ENCODE results near the gene AK3.
"Not testable (repeated sequence)": the region's sequence is repeated elsewhere in the genome, so short reads cannot be mapped to it uniquely, and the experiment has no call there.

AK3 gene

DNA sequence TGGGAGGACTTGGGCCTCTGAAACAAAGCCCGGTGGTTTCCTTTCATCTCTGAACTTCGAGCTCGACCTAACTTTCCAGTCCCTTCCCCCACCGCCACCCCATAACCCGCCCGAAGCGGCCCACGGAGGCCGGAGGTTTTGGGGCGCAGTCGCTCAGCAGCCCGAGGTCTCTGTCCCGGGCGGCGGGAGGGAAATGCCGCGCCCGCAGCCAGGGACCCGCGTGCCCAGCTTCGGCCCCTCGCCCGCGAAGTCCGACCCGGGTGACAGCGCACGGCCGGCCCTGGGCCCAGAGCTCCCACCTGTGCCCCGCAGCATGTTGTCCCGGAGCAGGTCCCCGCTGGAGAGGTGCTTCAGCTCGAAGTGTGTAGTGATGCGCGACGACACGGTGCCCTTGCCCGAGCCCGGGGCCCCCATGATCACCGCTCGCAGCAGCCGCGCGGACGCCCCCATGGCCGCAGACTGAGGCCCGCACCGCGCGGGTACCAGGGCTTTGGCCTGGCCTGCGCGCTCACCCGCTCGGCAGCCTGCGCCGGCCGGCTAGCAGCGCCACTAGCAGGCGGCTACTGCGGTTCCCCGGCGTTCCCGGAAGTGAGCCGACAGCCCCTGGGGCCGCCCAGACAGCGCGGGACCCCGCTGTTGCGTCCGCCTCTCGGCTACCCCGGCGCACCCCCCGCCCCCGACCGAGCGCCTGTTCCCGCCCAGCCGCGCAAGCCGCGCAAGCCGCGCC, at the start of gene AK3:
Gene AK3 (minus strand): TSS at position 565 of the 727 bp plus-strand sequence. CDS start 115 bp downstream, at position 450.
- Histone ChIP-seq H3K27me3 (ENCODE audit: control insufficient read depth, insufficient read depth, low read length) (no peaks in the 10 kb centered on the region), H3K36me3 (ENCODE audit: control insufficient read depth, insufficient read depth, low read length) (no peaks in the 10 kb centered on the region), H3K4me3 (ENCODE audit: low read depth, low read length) (peak within 1 kb of the TSS; percentile 73), H3K4me1 (ENCODE audit: control insufficient read depth, insufficient read depth, low read length) (peaks cover 10% of the 10 kb centered on the region), H3K9me3 (ENCODE audit: control insufficient read depth, insufficient read depth, low read length) (no peaks in the 10 kb centered on the region), H3K9ac (ENCODE audit: low read depth, low read length) (peak within 1 kb of the TSS; percentile 77)

DNA sequence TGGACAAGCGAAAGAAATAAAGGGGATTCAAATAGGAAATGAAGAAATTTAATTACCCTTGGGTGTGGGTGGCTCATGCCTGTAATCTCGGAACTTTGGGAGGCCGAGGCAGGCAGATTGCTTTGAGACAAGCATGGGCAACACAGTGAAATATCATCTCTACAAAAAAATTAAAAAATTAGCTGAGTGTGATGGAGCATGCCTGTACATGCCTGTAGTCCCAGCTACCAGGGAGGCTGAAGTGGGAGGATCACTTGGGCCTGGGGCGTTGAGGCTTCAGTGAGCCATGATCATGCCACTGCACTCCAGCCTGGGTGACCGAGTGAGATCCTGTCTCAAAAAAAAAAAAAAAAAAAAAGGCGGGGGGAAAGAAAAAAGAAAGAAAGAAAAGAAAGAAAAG, 47.7 kb upstream of the AK3 start:
- Histone ChIP-seq H3K4me3 (ENCODE audit: low read depth, low read length) (no peak overlapping the region), H3K36me3 (ENCODE audit: control insufficient read depth, insufficient read depth, low read length) (no peaks in the 10 kb centered on the region), H3K27me3 (ENCODE audit: control insufficient read depth, insufficient read depth, low read length) (no peaks in the 10 kb centered on the region), H3K9ac (ENCODE audit: low read depth, low read length) (no peak overlapping the region), H3K4me1 (ENCODE audit: control insufficient read depth, insufficient read depth, low read length) (no peaks in the 10 kb centered on the region), H3K9me3 (ENCODE audit: control insufficient read depth, insufficient read depth, low read length) (no peaks in the 10 kb centered on the region)

DNA sequence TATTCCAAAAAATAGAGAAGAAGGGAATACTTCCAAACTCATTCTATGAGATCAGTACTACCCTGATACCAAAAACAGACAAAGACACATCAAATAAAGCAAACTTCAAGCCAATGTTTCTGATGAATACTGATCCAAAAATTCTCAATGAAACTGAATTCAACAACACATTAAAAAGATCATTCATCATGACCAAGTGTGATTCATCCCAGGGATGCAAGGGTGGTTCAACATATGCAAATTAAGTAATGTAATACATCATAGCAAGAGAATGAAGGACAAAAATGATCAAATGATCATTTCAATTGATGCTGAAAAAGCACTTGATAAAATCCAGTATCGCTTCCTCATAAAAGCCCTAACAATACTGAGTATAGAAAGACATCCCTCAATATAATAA, 46.9 kb upstream of the AK3 start:
- Histone ChIP-seq H3K9ac (ENCODE audit: low read depth, low read length) (no peak overlapping the region), H3K27me3 (ENCODE audit: control insufficient read depth, insufficient read depth, low read length) (no peaks in the 10 kb centered on the region), H3K4me1 (ENCODE audit: control insufficient read depth, insufficient read depth, low read length) (no peaks in the 10 kb centered on the region), H3K9me3 (ENCODE audit: control insufficient read depth, insufficient read depth, low read length) (no peaks in the 10 kb centered on the region), H3K4me3 (ENCODE audit: low read depth, low read length) (no peak overlapping the region), H3K36me3 (ENCODE audit: control insufficient read depth, insufficient read depth, low read length) (no peaks in the 10 kb centered on the region)

DNA sequence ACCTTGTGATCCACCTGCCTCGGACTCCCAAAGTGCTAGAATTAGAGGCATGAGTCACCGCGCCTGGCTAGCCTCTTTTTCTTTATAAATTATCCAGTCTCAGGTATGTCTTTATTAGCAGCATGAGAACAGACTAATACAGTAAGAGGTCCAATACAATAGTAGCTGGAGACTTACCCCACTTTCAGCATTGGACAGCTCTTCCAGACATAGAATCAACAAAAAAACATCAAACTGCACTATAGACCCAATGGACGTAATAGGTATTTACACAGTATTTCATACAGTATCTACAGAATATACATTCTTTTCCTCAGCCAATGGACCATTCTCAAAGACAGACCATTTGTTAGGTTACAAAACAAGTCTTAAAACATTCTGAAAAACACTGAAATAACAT, 45.6 kb upstream of the AK3 start:
- H3K27me3 ChIP-seq (ENCODE audit: control insufficient read depth, insufficient read depth, low read length): no peaks in the 10 kb centered on the region
- no peaks in the 10 kb centered on the region for H3K36me3 ChIP-seq (ENCODE audit: control insufficient read depth, insufficient read depth, low read length)
- no peak overlapping the region for H3K9ac ChIP-seq (ENCODE audit: low read depth, low read length)
- H3K4me3 ChIP-seq (ENCODE audit: low read depth, low read length): no peak overlapping the region
- H3K9me3 ChIP-seq (ENCODE audit: control insufficient read depth, insufficient read depth, low read length): no peaks in the 10 kb centered on the region
- H3K4me1 ChIP-seq (ENCODE audit: control insufficient read depth, insufficient read depth, low read length): no peaks in the 10 kb centered on the region

DNA sequence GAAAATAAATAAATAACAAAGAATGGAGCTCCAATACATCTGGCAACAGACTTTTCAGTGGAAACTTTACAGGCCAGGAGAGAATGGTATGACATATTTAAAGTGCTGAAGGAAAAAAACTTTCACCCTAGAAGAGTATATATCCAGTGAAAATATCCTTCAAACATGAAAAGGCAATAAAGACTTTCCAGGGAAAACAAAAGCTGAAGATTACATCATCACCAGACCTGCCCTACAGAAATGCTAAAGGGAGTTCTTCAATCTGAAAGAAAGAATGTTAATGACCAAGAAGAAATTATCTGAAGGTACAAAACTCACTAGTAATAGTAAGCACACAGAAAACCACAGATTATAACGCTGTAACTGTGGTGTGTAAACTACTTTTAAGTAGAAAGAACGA, 43.4 kb upstream of the AK3 start:
- Histone ChIP-seq H3K4me1 (ENCODE audit: control insufficient read depth, insufficient read depth, low read length) (no peaks in the 10 kb centered on the region), H3K9me3 (ENCODE audit: control insufficient read depth, insufficient read depth, low read length) (no peaks in the 10 kb centered on the region), H3K27me3 (ENCODE audit: control insufficient read depth, insufficient read depth, low read length) (no peaks in the 10 kb centered on the region), H3K4me3 (ENCODE audit: low read depth, low read length) (no peak overlapping the region), H3K9ac (ENCODE audit: low read depth, low read length) (no peak overlapping the region), H3K36me3 (ENCODE audit: control insufficient read depth, insufficient read depth, low read length) (no peaks in the 10 kb centered on the region)

DNA sequence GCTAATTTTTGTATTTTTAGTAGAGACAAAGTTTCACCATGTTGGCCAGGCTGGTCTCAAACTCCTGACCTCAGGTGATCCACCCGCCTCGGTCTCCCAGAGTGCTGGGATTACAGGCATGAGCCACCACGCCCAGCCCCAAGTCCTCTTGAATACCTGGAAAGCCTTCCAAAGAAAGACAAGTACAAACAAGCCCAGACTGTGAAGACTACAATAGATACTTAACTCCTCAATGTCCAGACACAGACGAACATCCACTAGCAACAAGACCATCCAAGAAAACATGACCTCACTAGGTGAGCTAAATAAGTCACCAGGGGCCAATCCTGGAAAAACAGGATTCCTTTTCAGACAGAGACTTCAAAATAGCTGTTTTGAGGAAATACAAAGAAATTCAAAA, 42.2 kb upstream of the AK3 start:
- not testable (repeated sequence) for H3K27me3 ChIP-seq (ENCODE audit: control insufficient read depth, insufficient read depth, low read length); H3K4me1 ChIP-seq (ENCODE audit: control insufficient read depth, insufficient read depth, low read length); H3K4me3 ChIP-seq (ENCODE audit: low read depth, low read length); H3K9ac ChIP-seq (ENCODE audit: low read depth, low read length); H3K36me3 ChIP-seq (ENCODE audit: control insufficient read depth, insufficient read depth, low read length); H3K9me3 ChIP-seq (ENCODE audit: control insufficient read depth, insufficient read depth, low read length)

DNA sequence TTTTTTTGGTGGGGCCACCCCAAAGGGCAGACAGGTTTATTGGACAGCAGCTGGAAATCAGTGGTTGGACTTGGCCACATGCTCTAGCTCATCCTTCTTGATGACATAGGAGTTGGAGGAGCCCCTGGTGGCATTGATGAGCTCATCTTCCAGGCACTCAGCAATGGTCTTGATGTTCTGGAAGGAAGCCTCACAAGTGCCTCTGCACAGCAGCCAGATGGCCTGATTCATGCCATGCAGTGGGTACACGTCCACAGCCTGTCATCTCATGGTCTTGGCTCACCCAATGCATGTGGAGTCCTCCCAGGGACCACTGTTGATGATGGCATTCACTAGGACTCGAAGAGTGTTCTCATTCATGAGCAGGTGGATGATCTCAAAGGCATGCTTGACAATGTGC, 40.4 kb upstream of the AK3 start:
- H3K9ac ChIP-seq (ENCODE audit: low read depth, low read length): no peak overlapping the region
- no peaks in the 10 kb centered on the region for H3K36me3 ChIP-seq (ENCODE audit: control insufficient read depth, insufficient read depth, low read length)
- no peak overlapping the region for H3K4me3 ChIP-seq (ENCODE audit: low read depth, low read length)
- H3K9me3 ChIP-seq (ENCODE audit: control insufficient read depth, insufficient read depth, low read length): no peaks in the 10 kb centered on the region
- H3K27me3 ChIP-seq (ENCODE audit: control insufficient read depth, insufficient read depth, low read length): no peaks in the 10 kb centered on the region
- H3K4me1 ChIP-seq (ENCODE audit: control insufficient read depth, insufficient read depth, low read length): no peaks in the 10 kb centered on the region

DNA sequence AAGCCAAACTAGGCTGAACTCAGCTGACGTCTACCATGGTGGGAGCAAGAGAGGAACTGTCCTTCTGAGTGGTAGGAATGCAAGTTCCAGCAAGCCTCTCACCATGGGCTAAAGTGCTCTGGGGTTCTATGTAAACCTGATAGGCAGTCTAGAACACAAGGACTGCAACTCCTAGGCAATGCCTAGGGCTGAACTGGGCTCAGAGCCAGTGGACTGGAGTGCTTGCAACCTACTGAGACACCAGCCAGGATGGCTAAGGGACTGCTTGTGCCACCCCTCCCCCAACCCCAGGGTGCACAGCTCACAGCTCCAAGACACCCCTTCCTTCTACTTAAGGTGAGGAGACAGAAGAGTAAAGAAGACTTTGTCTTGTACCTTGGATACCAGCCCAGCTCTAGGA, 39.6 kb upstream of the AK3 start:
- Histone ChIP-seq H3K36me3 (ENCODE audit: control insufficient read depth, insufficient read depth, low read length) (no peaks in the 10 kb centered on the region), H3K9me3 (ENCODE audit: control insufficient read depth, insufficient read depth, low read length) (no peaks in the 10 kb centered on the region), H3K9ac (ENCODE audit: low read depth, low read length) (no peak overlapping the region), H3K4me3 (ENCODE audit: low read depth, low read length) (no peak overlapping the region), H3K27me3 (ENCODE audit: control insufficient read depth, insufficient read depth, low read length) (no peaks in the 10 kb centered on the region), H3K4me1 (ENCODE audit: control insufficient read depth, insufficient read depth, low read length) (no peaks in the 10 kb centered on the region)

DNA sequence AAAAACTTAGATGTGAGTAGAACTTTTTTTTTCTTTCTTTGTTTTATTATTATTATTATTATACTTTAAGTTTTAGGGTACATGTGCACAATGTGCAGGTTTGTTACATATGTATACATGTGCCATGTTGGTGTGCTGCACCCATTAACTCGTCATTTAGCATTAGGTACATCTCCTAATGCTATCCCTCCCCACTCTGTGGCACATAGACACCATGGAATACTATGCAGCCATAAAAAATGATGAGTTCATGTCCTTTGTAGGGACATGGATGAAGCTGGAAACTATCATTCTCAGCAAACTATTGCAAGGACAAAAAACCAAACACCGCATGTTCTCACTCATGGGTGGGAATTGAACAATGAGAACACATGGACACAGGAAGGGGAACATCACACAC, 34.0 kb upstream of the AK3 start:
- H3K36me3 ChIP-seq (ENCODE audit: control insufficient read depth, insufficient read depth, low read length); H3K4me3 ChIP-seq (ENCODE audit: low read depth, low read length); H3K9me3 ChIP-seq (ENCODE audit: control insufficient read depth, insufficient read depth, low read length); H3K9ac ChIP-seq (ENCODE audit: low read depth, low read length); H3K27me3 ChIP-seq (ENCODE audit: control insufficient read depth, insufficient read depth, low read length); H3K4me1 ChIP-seq (ENCODE audit: control insufficient read depth, insufficient read depth, low read length): not testable (repeated sequence)

DNA sequence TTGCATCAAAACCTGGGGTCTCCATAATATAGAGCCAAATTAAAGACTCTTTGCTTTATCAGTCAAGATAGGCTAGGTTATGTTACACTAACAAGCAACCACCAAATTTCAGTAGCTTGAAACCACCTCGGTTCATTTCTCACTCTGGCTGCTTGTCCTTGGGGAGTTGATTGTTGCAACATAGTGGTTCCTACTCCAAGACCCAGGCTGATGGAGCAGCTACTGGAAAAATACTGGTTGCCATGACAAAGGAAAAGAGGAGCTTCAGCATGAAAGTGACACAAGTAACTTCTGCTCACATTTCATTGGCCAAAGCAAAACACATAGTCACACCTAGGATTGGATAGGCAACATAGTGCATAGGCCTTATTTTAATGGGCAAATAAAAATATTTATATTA, 33.2 kb upstream of the AK3 start:
- H3K4me1 ChIP-seq (ENCODE audit: control insufficient read depth, insufficient read depth, low read length): no peaks in the 10 kb centered on the region
- no peak overlapping the region for H3K9ac ChIP-seq (ENCODE audit: low read depth, low read length)
- no peaks in the 10 kb centered on the region for H3K36me3 ChIP-seq (ENCODE audit: control insufficient read depth, insufficient read depth, low read length)
- H3K9me3 ChIP-seq (ENCODE audit: control insufficient read depth, insufficient read depth, low read length): no peaks in the 10 kb centered on the region
- H3K27me3 ChIP-seq (ENCODE audit: control insufficient read depth, insufficient read depth, low read length): no peaks in the 10 kb centered on the region
- no peak overlapping the region for H3K4me3 ChIP-seq (ENCODE audit: low read depth, low read length)

DNA sequence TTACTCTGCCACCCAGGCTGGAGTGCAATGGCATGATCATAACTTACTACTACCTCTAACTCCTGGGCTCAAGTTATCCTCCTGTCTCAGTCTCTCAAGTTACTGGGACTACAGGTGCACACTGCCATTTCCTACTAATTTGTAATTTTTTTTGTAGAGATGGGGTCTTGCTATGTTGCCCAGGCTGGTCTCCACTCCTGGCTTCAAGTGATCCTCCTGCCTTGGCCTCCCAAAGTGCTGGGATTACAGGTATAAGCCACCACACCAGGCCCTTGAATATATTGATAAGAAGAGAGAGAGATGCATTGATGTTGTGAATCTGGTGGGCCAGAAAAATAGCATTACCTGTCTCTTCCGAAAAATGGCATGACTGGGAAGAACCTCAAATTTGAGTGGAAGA, 30.8 kb upstream of the AK3 start:
- Histone ChIP-seq H3K9me3 (ENCODE audit: control insufficient read depth, insufficient read depth, low read length) (no peaks in the 10 kb centered on the region), H3K27me3 (ENCODE audit: control insufficient read depth, insufficient read depth, low read length) (no peaks in the 10 kb centered on the region), H3K9ac (ENCODE audit: low read depth, low read length) (no peak overlapping the region), H3K4me3 (ENCODE audit: low read depth, low read length) (no peak overlapping the region), H3K4me1 (ENCODE audit: control insufficient read depth, insufficient read depth, low read length) (no peaks in the 10 kb centered on the region), H3K36me3 (ENCODE audit: control insufficient read depth, insufficient read depth, low read length) (no peaks in the 10 kb centered on the region)

DNA sequence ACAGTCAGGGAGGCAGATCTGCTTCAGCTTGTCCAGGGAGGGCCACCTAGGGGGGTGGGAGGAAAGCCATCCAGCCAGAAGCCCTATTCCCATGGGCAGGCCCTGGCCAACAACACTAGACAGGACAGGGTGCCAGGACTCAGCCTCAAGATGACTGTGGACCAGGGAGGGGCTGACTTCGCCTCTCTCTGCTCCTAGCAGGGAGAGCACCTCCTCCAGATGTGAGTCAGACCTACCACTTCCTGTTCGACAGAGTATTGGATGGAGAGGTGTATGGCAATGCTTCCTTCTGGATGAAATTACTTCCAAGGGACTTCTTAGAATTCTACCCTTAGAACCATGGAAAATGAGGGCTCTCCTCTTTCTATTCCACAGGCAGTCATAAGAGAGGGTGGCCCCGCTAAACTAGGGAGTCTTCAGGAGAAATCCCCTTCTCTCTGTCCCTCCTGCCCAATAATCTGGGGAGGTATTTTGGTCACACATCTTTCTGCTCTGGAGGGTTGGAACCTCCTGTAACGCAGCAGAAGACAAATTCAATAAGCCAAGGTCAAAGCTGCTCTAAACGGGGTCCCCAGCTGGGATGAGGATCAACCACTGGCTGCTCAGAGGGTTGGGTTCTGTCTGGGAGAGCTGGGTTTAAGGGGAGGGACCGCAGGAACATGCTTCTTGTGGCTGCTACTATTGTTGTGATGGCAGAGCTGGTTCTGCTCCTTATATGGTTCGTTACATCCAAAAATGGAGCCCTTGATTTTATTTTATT, 28.5 kb upstream of the AK3 start:
- Histone ChIP-seq H3K9me3 (ENCODE audit: control insufficient read depth, insufficient read depth, low read length) (no peaks in the 10 kb centered on the region), H3K27me3 (ENCODE audit: control insufficient read depth, insufficient read depth, low read length) (no peaks in the 10 kb centered on the region)

More for the DNA sequence above, 28.5 kb upstream of the AK3 start:
- no peak overlapping the region for H3K9ac ChIP-seq (ENCODE audit: low read depth, low read length)
- no peaks in the 10 kb centered on the region for H3K36me3 ChIP-seq (ENCODE audit: control insufficient read depth, insufficient read depth, low read length)
- no peak overlapping the region for H3K4me3 ChIP-seq (ENCODE audit: low read depth, low read length)
- H3K4me1 ChIP-seq (ENCODE audit: control insufficient read depth, insufficient read depth, low read length): no peaks in the 10 kb centered on the region
